HG02623 (cell line): ENCODE results near the gene HSPBAP1.
A peak's percentile ranks its signal among the peaks of the same experiment; 100 is the strongest.
"Not testable (repeated sequence)": the region's sequence is repeated elsewhere in the genome, so short reads cannot be mapped to it uniquely, and the experiment has no call there.

Experiments
- ATAC-seq: cut with Tn5 transposase; IDR thresholded peaks from one replicate; pipeline ENCODE4 v1.9.1; 2021; ENCODE audit warnings: moderate library complexity; ENCODE audit not compliant: unreplicated experiment

The HSPBAP1 gene

GRCh38 chr3:122743581-122744120 lies 50.0 kb downstream of the HSPBAP1 start:
- ATAC-seq: no peak

- no peak for ATAC-seq
Measured at GRCh38 chr3:122742234-122742633, 51.4 kb downstream of the HSPBAP1 start.

GRCh38 chr3:122739172-122739571 lies 54.5 kb downstream of the HSPBAP1 start:
- ATAC-seq: no peak

GRCh38 chr3:122732682-122733525 lies 60.7 kb downstream of the HSPBAP1 start:
- ATAC-seq: not testable (repeated sequence)

GRCh38 chr3:122730240-122730639 lies 63.4 kb downstream of the HSPBAP1 start:
- no peak for ATAC-seq

- no peak for ATAC-seq
Measured at GRCh38 chr3:122728756-122729514, 64.7 kb downstream of the HSPBAP1 start.

- ATAC-seq: no peak
Measured at GRCh38 chr3:122728186-122728585, 65.4 kb downstream of the HSPBAP1 start.

GRCh38 chr3:122727766-122728165 lies 65.9 kb downstream of the HSPBAP1 start:
- no peak for ATAC-seq

- no peak for ATAC-seq
Measured at GRCh38 chr3:122727294-122727693, 66.3 kb downstream of the HSPBAP1 start.

- ATAC-seq: no peak
Measured at GRCh38 chr3:122725106-122725505, 68.5 kb downstream of the HSPBAP1 start.

- no peak for ATAC-seq
Measured at GRCh38 chr3:122719273-122719921, 74.2 kb downstream of the HSPBAP1 start.

- ATAC-seq: no peak
Measured at GRCh38 chr3:122716667-122717066, 77.0 kb downstream of the HSPBAP1 start.

- ATAC-seq: no peak
Measured at GRCh38 chr3:122714273-122714672, 79.4 kb downstream of the HSPBAP1 start.

- ATAC-seq: not testable (repeated sequence)
Measured at GRCh38 chr3:122710616-122711251, 82.9 kb downstream of the HSPBAP1 start.

- no peak for ATAC-seq
Measured at GRCh38 chr3:122705379-122705778, 88.3 kb downstream of the HSPBAP1 start.

GRCh38 chr3:122700193-122700592 lies 93.4 kb downstream of the HSPBAP1 start:
- ATAC-seq: no peak

GRCh38 chr3:122697952-122698620 lies 95.5 kb downstream of the HSPBAP1 start:
- ATAC-seq: peak; percentile 73

GRCh38 chr3:122695927-122696561 lies 97.6 kb downstream of the HSPBAP1 start:
- no peak for ATAC-seq

GRCh38 chr3:122694966-122695365 lies 98.7 kb downstream of the HSPBAP1 start:
- ATAC-seq: peak; percentile 43

GRCh38 chr3:122692674-122693073 lies 101.0 kb downstream of the HSPBAP1 start:
- no peak for ATAC-seq
